Mesothelial cell of epicardium (in vitro differentiated cells): ENCODE measurements around the gene GANAB. TPM values are rescaled to one million over a fixed set of nuclear protein-coding genes. Genes with fewer than 3 reads are reported as not detected.

Source experiments
- DNase-seq, 2 experiments: peaks; one replicate each; pipeline ENCODE4 v3.0.0; 2021; ENCODE audit warnings: low spot score in 2 of 2; ENCODE audit not compliant: unreplicated experiment in 2 of 2
- H3K27ac Mint-ChIP-seq: 2 replicates; pipeline ENCODE4 v1.8.0; 2021; ENCODE audit warnings: mixed read lengths
- H3K27me3 Mint-ChIP-seq: 2 replicates; pipeline ENCODE4 v1.8.0; 2021; ENCODE audit warnings: low read depth, mixed read lengths
- H3K36me3 Mint-ChIP-seq: 2 replicates; pipeline ENCODE4 v1.8.0; 2021; ENCODE audit warnings: mixed read lengths
- H3K4me1 Mint-ChIP-seq: 2 replicates; pipeline ENCODE4 v1.8.0; 2021; ENCODE audit warnings: mixed read lengths
- H3K4me3 Mint-ChIP-seq: 2 replicates; pipeline ENCODE4 v1.8.0; 2021; ENCODE audit warnings: mild to moderate bottlenecking, moderate library complexity, mixed read lengths
- H3K9me3 Mint-ChIP-seq: 2 replicates; pipeline ENCODE4 v1.8.0; 2021; ENCODE audit warnings: mixed read lengths
- total RNA-seq: library from RNA; stranded (reverse); gene quantifications from 3 replicates; pipeline ENCODE4 v1.2.1, GENCODE V29; 2021
- TF ChIP-seq, protein P1 (sequence below): fragments of 200-600 bp; sonication (generic); IDR thresholded peaks from one replicate; pipeline ENCODE4 v1.5.0; 2021; ENCODE audit warnings: antibody characterized with exemption; ENCODE audit not compliant: unreplicated experiment

GANAB gene
- total RNA-seq, 1 donor from 2014 or later, result 324 TPM

DNA sequence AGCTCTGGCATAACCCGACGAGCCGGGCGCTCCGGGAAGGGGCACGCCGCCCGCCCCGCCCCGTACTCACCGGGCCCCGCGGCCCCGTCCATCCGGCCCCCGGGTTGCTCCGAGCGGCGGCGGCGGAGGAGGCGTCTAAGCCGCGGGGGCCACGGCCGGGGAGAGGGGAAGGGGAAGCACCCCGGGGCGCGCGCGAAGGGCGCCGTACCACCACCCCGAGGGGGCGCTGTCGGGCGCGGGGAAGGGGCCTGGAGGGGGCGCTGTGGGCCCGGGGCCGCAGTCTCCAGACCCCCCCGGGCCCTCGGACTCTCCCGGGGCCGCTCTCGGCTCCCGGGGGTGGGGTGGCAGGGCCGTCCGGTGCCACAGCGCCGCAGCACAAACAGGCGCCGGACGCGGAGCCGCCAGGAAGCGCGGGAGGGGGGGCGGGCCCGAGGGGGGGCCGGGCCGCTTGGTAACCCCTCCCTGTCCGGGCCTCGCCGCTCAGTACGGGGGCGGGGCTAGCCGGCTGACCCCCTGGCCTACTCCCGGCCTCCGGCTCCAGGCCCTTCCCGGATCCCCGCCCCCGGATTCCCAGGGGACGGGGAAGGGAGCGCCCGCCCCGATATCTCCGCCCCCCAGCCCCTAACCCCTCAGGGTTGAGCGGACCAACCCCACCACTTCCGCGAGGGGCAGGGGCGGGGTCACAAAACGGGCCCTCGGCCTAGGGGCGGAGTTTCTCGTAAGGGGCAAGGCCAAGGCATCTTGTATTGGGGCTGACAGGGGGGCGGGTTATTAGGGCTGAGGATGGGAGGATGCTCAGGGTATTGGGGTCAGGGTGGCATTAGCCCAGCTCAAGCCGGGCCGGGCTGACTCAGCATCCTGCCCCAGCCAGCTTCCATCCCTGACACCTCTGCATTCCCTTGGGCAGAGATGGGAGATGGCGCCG lies 33.8 kb downstream of the GANAB start, which contains the start of the genes EML3 and ROM1:
TSS of gene EML3 (minus strand) at position 410 of the 925 bp plus-strand sequence. CDS start at position 92, 318 bp downstream.
TSS of gene ROM1 (plus strand) at position 892 of the 925 bp plus-strand sequence. CDS start at position 917, 25 bp downstream.
- Mint-ChIP-seq H3K4me3 (peak within 1 kb of the TSS; percentile 90), H3K4me1 (peaks cover 19% of the 10 kb centered on the region), H3K27ac (peak within 1 kb of the TSS; percentile 94), H3K36me3 (peaks cover 6% of the 10 kb centered on the region), H3K27me3 (no peaks in the 10 kb centered on the region), H3K9me3 (no peaks in the 10 kb centered on the region)
- TF ChIP-seq, protein P1, sequence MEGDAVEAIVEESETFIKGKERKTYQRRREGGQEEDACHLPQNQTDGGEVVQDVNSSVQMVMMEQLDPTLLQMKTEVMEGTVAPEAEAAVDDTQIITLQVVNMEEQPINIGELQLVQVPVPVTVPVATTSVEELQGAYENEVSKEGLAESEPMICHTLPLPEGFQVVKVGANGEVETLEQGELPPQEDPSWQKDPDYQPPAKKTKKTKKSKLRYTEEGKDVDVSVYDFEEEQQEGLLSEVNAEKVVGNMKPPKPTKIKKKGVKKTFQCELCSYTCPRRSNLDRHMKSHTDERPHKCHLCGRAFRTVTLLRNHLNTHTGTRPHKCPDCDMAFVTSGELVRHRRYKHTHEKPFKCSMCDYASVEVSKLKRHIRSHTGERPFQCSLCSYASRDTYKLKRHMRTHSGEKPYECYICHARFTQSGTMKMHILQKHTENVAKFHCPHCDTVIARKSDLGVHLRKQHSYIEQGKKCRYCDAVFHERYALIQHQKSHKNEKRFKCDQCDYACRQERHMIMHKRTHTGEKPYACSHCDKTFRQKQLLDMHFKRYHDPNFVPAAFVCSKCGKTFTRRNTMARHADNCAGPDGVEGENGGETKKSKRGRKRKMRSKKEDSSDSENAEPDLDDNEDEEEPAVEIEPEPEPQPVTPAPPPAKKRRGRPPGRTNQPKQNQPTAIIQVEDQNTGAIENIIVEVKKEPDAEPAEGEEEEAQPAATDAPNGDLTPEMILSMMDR, result peak; percentile 85
- DNase-seq, result peak; percentile 66 to 84

GRCh38 chr11:62611705-62612365 lies 34.6 kb downstream of the GANAB start:
- H3K27me3 Mint-ChIP-seq, result no peaks in the 10 kb centered on the region
- peak in 1 of 2 experiments; percentile 51 for DNase-seq
- TF ChIP-seq, protein P1, result no peak
- peaks cover 20% of the 10 kb centered on the region for H3K4me1 Mint-ChIP-seq
- peak overlapping the region; percentile 94 for H3K27ac Mint-ChIP-seq
- H3K4me3 Mint-ChIP-seq, result peak overlapping the region; percentile 90
- H3K36me3 Mint-ChIP-seq, result peaks cover 7% of the 10 kb centered on the region
- no peaks in the 10 kb centered on the region for H3K9me3 Mint-ChIP-seq

DNA sequence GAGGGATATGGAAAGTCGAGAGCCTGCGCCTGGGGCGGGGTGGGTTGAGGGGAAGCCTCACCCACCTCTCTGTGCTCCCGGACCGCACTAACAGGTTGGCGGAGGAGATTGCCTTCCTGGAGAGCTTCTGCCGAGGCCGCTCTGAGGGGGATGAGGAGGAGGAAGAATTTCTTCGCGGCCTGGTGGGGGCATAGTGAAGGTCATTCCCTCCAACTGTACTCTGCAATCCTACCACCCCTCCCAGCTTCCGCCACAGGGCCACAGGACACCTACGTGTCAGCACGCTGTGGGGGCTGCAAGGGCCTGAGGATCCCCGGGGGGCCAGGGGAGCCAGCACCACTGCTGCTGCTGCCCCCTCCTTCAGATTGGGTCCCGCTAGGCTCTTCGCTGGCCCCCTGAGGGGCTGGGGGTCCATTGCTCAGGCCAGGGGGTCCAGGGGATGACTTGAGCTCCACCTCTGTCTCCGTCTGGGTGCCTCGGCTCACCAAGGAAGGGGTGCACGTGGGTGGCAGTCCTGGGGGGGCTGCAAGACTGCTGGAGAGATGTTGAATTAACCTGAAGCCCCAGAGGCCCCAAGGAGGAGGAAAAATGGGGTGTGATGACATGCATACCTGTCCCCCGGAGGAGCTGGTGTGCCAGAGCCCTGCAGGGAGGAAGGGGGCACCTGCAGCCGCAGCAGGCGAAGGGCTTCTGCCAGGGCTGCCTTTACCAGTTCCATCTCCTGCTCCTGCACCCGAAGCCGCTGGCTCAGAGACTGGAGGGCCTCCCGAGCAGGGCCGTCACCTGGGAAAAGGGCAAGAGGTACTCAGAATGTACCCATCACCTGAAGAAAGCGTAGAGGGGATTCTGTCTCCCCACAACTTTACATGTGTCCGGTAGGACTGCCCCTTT lies 35.4 kb downstream of the GANAB start:
- H3K36me3 Mint-ChIP-seq, result peaks cover 6% of the 10 kb centered on the region
- TF ChIP-seq, protein P1, result no peak
- H3K4me1 Mint-ChIP-seq, result peaks cover 21% of the 10 kb centered on the region
- H3K27me3 Mint-ChIP-seq, result no peaks in the 10 kb centered on the region
- peak overlapping the region; percentile 90 for H3K4me3 Mint-ChIP-seq
- DNase-seq, result no peak
- peak overlapping the region; percentile 94 for H3K27ac Mint-ChIP-seq
- H3K9me3 Mint-ChIP-seq, result no peaks in the 10 kb centered on the region

GRCh38 chr11:62610403-62610802 lies 36.0 kb downstream of the GANAB start:
- Mint-ChIP-seq H3K27ac (no peak overlapping the region), H3K27me3 (no peaks in the 10 kb centered on the region), H3K36me3 (peaks cover 6% of the 10 kb centered on the region), H3K4me1 (peaks cover 21% of the 10 kb centered on the region), H3K4me3 (peak overlapping the region; percentile 33), H3K9me3 (no peaks in the 10 kb centered on the region)
- TF ChIP-seq, protein P1, result no peak
- no peak for DNase-seq

DNA sequence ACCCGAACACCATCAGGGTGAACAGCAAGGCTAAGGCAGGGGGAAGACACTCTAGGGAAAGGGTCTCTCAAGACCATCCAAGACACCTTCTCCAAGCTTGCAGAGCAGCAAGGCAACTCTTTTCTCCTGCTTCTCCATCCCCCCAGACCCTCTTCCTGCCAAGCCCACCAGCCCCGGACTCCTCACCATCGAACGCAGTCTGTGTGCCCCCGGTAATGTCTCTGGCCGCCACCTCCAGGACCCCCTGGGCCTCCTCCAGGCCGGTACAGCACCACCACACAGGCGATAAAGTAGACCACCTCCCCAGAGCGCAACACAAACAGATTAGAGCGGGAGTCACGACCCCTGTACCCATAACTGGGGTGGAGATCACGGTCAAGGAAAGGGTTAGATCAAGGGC lies 37.6 kb downstream of the GANAB start:
- Mint-ChIP-seq H3K27me3 (no peaks in the 10 kb centered on the region), H3K36me3 (peaks cover 10% of the 10 kb centered on the region), H3K4me1 (peaks cover 21% of the 10 kb centered on the region), H3K9me3 (no peaks in the 10 kb centered on the region), H3K4me3 (no peak overlapping the region), H3K27ac (no peak overlapping the region)
- TF ChIP-seq, protein P1, result no peak
- DNase-seq, result no peak
